K562 (cell line): Measurements from ENCODE around the gene GTF2I. TPM values are rescaled to one million over a fixed set of nuclear protein-coding genes. Genes with fewer than 3 reads are reported as not detected.
A peak's percentile ranks its signal among the peaks of the same experiment; 100 is the strongest.

ENCODE experiments used
- ATAC-seq: fragments of 200-7000 bp; cut with Tn5 transposase; 3 replicates; pipeline ENCODE4 v1.9.1; 2020; ENCODE audit warnings: moderate library complexity
- BruUV-seq: library from RNA; stranded (reverse); fragments of 400-500 nt; replicated peaks from 2 replicates; lab custom pipeline; 2021; lab: Mats Ljungman, UMichigan
- CTCF ChIA-PET: fragments of 300-600 bp; formaldehyde crosslinking; extraction: SDS; loops from one replicate; lab custom pipeline; 2021; ENCODE audit warnings: low intra/inter-chr PET ratio; lab: Yijun Ruan, JAX
- POLR2A ChIA-PET: fragments of 300-600, 350-650 bp; sonication (Branson Sonifier 250); formaldehyde crosslinking; extraction: SDS; loops from one replicate; lab custom pipeline; 2021; ENCODE audit warnings: antibody characterized with exemption, inconsistent platforms; lab: Yijun Ruan, JAX
- DNase-seq, 4 experiments: peaks; one replicate each; pipeline versions ENCODE4 v3.0.0 to v3.0.0-alpha.2; 2011 to 2018; ENCODE audit warnings: low spot score in 3 of 4, mixed read lengths in 3 of 4; ENCODE audit errors: extremely low read depth in 1 of 4
- FAIRE-seq: peaks from 2 replicates; lab custom pipeline; 2011; peaks lifted over from hg19 to GRCh38; lab: Jason Lieb, UNC
- H2AFZ ChIP-seq: 2 replicates; pipeline ENCODE4 v1.6.0; 2011; ENCODE audit warnings: low read depth, low read length, control low read depth, inconsistent platforms
- H3K27ac ChIP-seq: fragments of 200-600 bp; 3 replicates; pipeline ENCODE4 v1.8.0; 2011; ENCODE audit warnings: low read depth, mild to moderate bottlenecking, control low read depth, inconsistent platforms, low read length, moderate library complexity, mixed read lengths; ENCODE audit errors: extremely low read depth
- H3K27me3 ChIP-seq, 2 experiments: fragments of 300-600 bp in 1 of 2; 2 replicates in 1 of 2; 3 replicates in 1 of 2; pipeline versions ENCODE4 v1.6.0 to v1.8.0; 2011; ENCODE audit warnings: inconsistent platforms in 2 of 2, low read length in 2 of 2, mild to moderate bottlenecking in 1 of 2, mixed read lengths in 1 of 2, moderate library complexity in 1 of 2; ENCODE audit not compliant: control insufficient read depth in 2 of 2, insufficient read depth in 2 of 2
- H3K36me3 ChIP-seq: fragments of 300-600 bp; 3 replicates; pipeline ENCODE4 v1.8.0; 2011; ENCODE audit warnings: mild to moderate bottlenecking, low read length, inconsistent platforms; ENCODE audit not compliant: control insufficient read depth, insufficient read depth
- H3K4me1 ChIP-seq, 2 experiments: fragments of 200-600 bp in 1 of 2; replicated peaks in 1 of 2; 2 replicates in 1 of 2; 3 replicates in 1 of 2; pipeline versions ENCODE4 v1.5.1 to v1.8.0; 2011; ENCODE audit warnings: inconsistent platforms in 2 of 2, low read length in 2 of 2, mild to moderate bottlenecking in 1 of 2, mixed read lengths in 1 of 2, moderate library complexity in 1 of 2; ENCODE audit not compliant: control insufficient read depth in 2 of 2, insufficient read depth in 2 of 2
- H3K4me2 ChIP-seq: 2 replicates; pipeline ENCODE4 v1.6.1; 2011; ENCODE audit warnings: low read length, control low read depth, inconsistent platforms, mixed read lengths; ENCODE audit not compliant: insufficient read depth
- H3K4me3 ChIP-seq: fragments of 200-600 bp; sonication (generic), shearing (Covaris generic); 2 replicates; pipeline ENCODE4 v1.5.1; 2016; ENCODE audit warnings: control low read depth, inconsistent platforms
- H3K79me2 ChIP-seq: fragments of 200-600 bp; 3 replicates; pipeline ENCODE4 v1.8.0; 2011; ENCODE audit warnings: low read length, inconsistent platforms; ENCODE audit not compliant: control insufficient read depth, insufficient read depth
- H3K9ac ChIP-seq, 2 experiments: 2 replicates each; pipeline versions ENCODE4 v1.6.0 to v1.6.1; 2011; ENCODE audit warnings: low read depth in 2 of 2, low read length in 2 of 2, control low read depth in 1 of 2, inconsistent platforms in 1 of 2, mild to moderate bottlenecking in 1 of 2, mixed read lengths in 1 of 2; ENCODE audit not compliant: insufficient read depth in 1 of 2
- H3K9me1 ChIP-seq: one replicate; pipeline ENCODE4 v1.6.0; 2011; ENCODE audit warnings: inconsistent platforms, mild to moderate bottlenecking, low read length, moderate library complexity; ENCODE audit not compliant: control insufficient read depth, insufficient read depth
- H3K9me3 ChIP-seq: replicated peaks from 2 replicates; pipeline ENCODE4 v1.5.1; 2011; ENCODE audit warnings: low read depth, low read length, inconsistent platforms; ENCODE audit not compliant: control insufficient read depth, insufficient read depth
- H4K20me1 ChIP-seq: replicated peaks from 2 replicates; pipeline ENCODE4 v1.6.1; 2011; ENCODE audit warnings: low read length, inconsistent platforms, mixed read lengths; ENCODE audit not compliant: control insufficient read depth, insufficient read depth
- ATF7 ChIP-seq: fragments of 450-650 bp; IDR thresholded peaks from 2 replicates; pipeline ENCODE4 v1.7.1; 2014; ENCODE audit warnings: mild to moderate bottlenecking, moderate library complexity
- ELF4 ChIP-seq: fragments of 450-650 bp; formaldehyde crosslinking; IDR thresholded peaks from 2 replicates; pipeline ENCODE4 v1.4.0; 2022; ENCODE audit warnings: missing genetic modification characterization
- FOXK2 ChIP-seq, 2 experiments: fragments of 450-650 bp; IDR thresholded peaks in 1 of 2; conservative IDR thresholded peaks in 1 of 2; 2 replicates each; pipeline ENCODE4 v1.6.1; 2016; ENCODE audit warnings: low read depth in 2 of 2, mild to moderate bottlenecking in 1 of 2
- IRF1 ChIP-seq: sonication (generic); formaldehyde crosslinking; IDR thresholded peaks from 2 replicates; pipeline ENCODE4 v1.8.0; 2022; ENCODE audit warnings: missing genetic modification reagents, mild to moderate bottlenecking, borderline replicate concordance
- MECOM ChIP-seq: fragments of 250-450 bp; sonication (Bioruptor Pico); IDR thresholded peaks from 2 replicates; pipeline ENCODE4 v1.8.0; 2022; ENCODE audit warnings: inconsistent platforms
- OTX1 ChIP-seq: fragments of 450-650 bp; formaldehyde crosslinking; IDR thresholded peaks from 2 replicates; pipeline ENCODE4 v1.4.0; 2022; ENCODE audit warnings: mild to moderate bottlenecking
- SMAD4 ChIP-seq: fragments of 250-450 bp; sonication (Bioruptor Pico); conservative IDR thresholded peaks from 2 replicates; pipeline ENCODE4 v1.8.0; 2021; ENCODE audit warnings: inconsistent platforms, mild to moderate bottlenecking, moderate library complexity
- ZC3H4 ChIP-seq: sonication (generic); formaldehyde crosslinking; IDR thresholded peaks from 2 replicates; pipeline ENCODE4 v1.9.0; 2021; ENCODE audit warnings: missing genetic modification reagents, borderline replicate concordance
- ZFP36 ChIP-seq: fragments of 150-350 bp; IDR thresholded peaks from 2 replicates; pipeline ENCODE4 v1.6.1; 2018; ENCODE audit warnings: low read length, low read depth; ENCODE audit not compliant: partially characterized antibody
- ZNF140 ChIP-seq: fragments of 250-450 bp; sonication (Bioruptor Pico); IDR thresholded peaks from 2 replicates; pipeline ENCODE4 v1.8.0; 2021; ENCODE audit warnings: moderate library complexity, mild to moderate bottlenecking, inconsistent platforms
- ZNF316 ChIP-seq: fragments of 450-650 bp; IDR thresholded peaks from 2 replicates; pipeline ENCODE4 v1.6.1; 2016
- ZNF324 ChIP-seq: fragments of 250-450 bp; sonication (Bioruptor Pico); IDR thresholded peaks from 2 replicates; pipeline ENCODE4 v1.4.0; 2020; ENCODE audit warnings: mild to moderate bottlenecking
- ZNF444 ChIP-seq: fragments of 250-450 bp; sonication (Bioruptor Pico); IDR thresholded peaks from 2 replicates; pipeline ENCODE4 v1.4.0; 2020; ENCODE audit warnings: mild to moderate bottlenecking, moderate library complexity
- ZNF583 ChIP-seq: fragments of 250-450 bp; sonication (Bioruptor Pico); IDR thresholded peaks from 2 replicates; pipeline ENCODE4 v1.4.0; 2020
- WGBS: fragments of 100-300 bp; shearing (Covaris generic); methylation state at CpG from one replicate; pipeline ENCODE4 v1.1.6; 2016; ENCODE audit warnings: low coverage, mixed read lengths; ENCODE audit not compliant: insufficient coverage; ENCODE audit errors: missing lambda C conversion rate; 5-methylcytosine and 5-hydroxymethylcytosine counted together
- in situ Hi-C: fragments of 300-500 bp; cut with MboI; formaldehyde crosslinking; loops from 4 replicates; pipeline ENCODE4 v1.15.0; 2018; ENCODE audit warnings: inconsistent platforms, mixed read lengths
- intact Hi-C: fragments of 100-400 bp; cut with micrococcal nuclease; formaldehyde crosslinking; loops from 2 replicates; pipeline ENCODE4 v1.14.2; 2022
- polyA plus RNA-seq, 8 experiments: library from polyadenylated mRNA; depleted of rRNA in 4 of 8; stranded (reverse) in 5 of 8; unstranded in 3 of 8; fragments of >200 nt; fragmentation: Nextera tagmentation in 2 of 8; fragmentation: Illumina TruSeq in 1 of 8; extraction: Ambion mirVana in 2 of 8; extraction: Trizol in 1 of 8; gene quantifications; 2 replicates each; pipeline versions ENCODE4 v1.2.1 to v1.2.3, GENCODE V29; 2011 to 2014; ENCODE audit warnings: inconsistent platforms in 1 of 8, missing spikeins in 1 of 8
- total RNA-seq, 7 experiments: library from RNA; depleted of rRNA in 6 of 7; stranded (reverse); fragments of >200 nt in 6 of 7; fragmentation: Illumina TruSeq in 2 of 7; extraction: Trizol in 2 of 7; gene quantifications; 2 replicates each; pipeline versions ENCODE4 v1.2.1 to v1.2.3, GENCODE V29; 2011 to 2021; ENCODE audit warnings: low replicate concordance in 1 of 7

Gene GTF2I
- total and polyA plus RNA-seq, 9 of the 15 experiments (the other 6 are each of a cell fraction or from before 2014, with no cell fraction given): 8.4 to 161 (median 90.0) TPM

GRCh38 chr7:74674166-74674565, 16.6 kb downstream of the GTF2I start:
- no peak overlapping the region for H3K9ac ChIP-seq
- peaks cover 3 to 4% of the 10 kb centered on the region in 2 experiments; a peak in 1 of 5 replicates for H3K4me1 ChIP-seq
- no peaks in the 10 kb centered on the region for H3K9me1 ChIP-seq
- H3K36me3 ChIP-seq: peaks cover 33% of the 10 kb centered on the region; the same call in 2 of the 3 replicates
- no peaks in the 10 kb centered on the region for H4K20me1 ChIP-seq
- DNase-seq (no peak), FAIRE-seq (no peak), ATAC-seq (no peak)
- intact Hi-C loops (no loop called here), in situ Hi-C loops (no loop called here)
- no peak overlapping the region for H3K27ac ChIP-seq
- H3K4me2 ChIP-seq: no peak overlapping the region
- no peak overlapping the region for H2AFZ ChIP-seq
- ChIA-PET POLR2A (no interaction called here), CTCF (no interaction called here)
- WGBS: 97% methylated on average over 7 of the region's 7 CpGs
- H3K79me2 ChIP-seq: peaks cover 87% of the 10 kb centered on the region
- no peaks in the 10 kb centered on the region for H3K27me3 ChIP-seq
- BruUV-seq: no TSS peak
- H3K4me3 ChIP-seq: no peak overlapping the region
- H3K9me3 ChIP-seq: no peaks in the 10 kb centered on the region
- no peak for TF ChIP-seq FOXK2 (conservative IDR thresholded peaks at IDR 0.05 in 1 of 2, IDR thresholded peaks at IDR 0.05 in 1 of 2; ENCODE audit: low read depth in 2 of 2)
- TF ChIP-seq ZNF316: peak; percentile 30; the same call in 1 of the 2 replicates

GRCh38 chr7:74682829-74683228, 25.3 kb downstream of the GTF2I start:
- no peaks in the 10 kb centered on the region for H3K27me3 ChIP-seq
- H3K79me2 ChIP-seq: peaks cover 84% of the 10 kb centered on the region
- no peak for TF ChIP-seq ZNF324 (CRISPR knock-in tag)
- no peak for TF ChIP-seq ELF4 (CRISPR knock-in tag)
- TF ChIP-seq ATF7: no peak
- TF ChIP-seq ZNF583: no peak
- no peak for TF ChIP-seq ZFP36
- TF ChIP-seq ZNF444 (CRISPR knock-in tag): no peak
- TF ChIP-seq SMAD4 (CRISPR knock-in tag): no peak
- TF ChIP-seq MECOM: no peak
- TF ChIP-seq OTX1: no peak
- TF ChIP-seq ZC3H4: no peak
- no peak for TF ChIP-seq ZNF140 (CRISPR knock-in tag)
- TF ChIP-seq IRF1: no peak
- no TSS peak for BruUV-seq
- no peak overlapping the region; the same call in 2 of the 3 replicates for H3K27ac ChIP-seq
- H2AFZ ChIP-seq: no peak overlapping the region
- H3K4me1 ChIP-seq: peaks cover 4 to 9% of the 10 kb centered on the region in 2 experiments; a peak in 4 of 5 replicates
- no peak for ATAC-seq
- no peaks in the 10 kb centered on the region for H3K9me3 ChIP-seq
- no peak for FAIRE-seq
- peaks cover 23% of the 10 kb centered on the region; the same call in 2 of the 3 replicates for H3K36me3 ChIP-seq
- intact Hi-C loops (no loop called here), in situ Hi-C loops (loop anchor here (25.0 kb wide), 1 partner anchor 404 kb away; the partner anchor contains the start of gene GTF2IRD2B)
- H3K9me1 ChIP-seq: no peaks in the 10 kb centered on the region
- CTCF ChIA-PET: no interaction called here
- 88% methylated on average over 3 of the region's 3 CpGs for WGBS
- POLR2A ChIA-PET: interaction anchor here (0.9 to 1.6 kb wide), 3 partner anchors 12 to 13 kb away, joined by 3 to 5 read pairs (median 3); no protein-coding TSS in a partner anchor
- H3K4me2 ChIP-seq: no peak overlapping the region
- H4K20me1 ChIP-seq: no peaks in the 10 kb centered on the region
- H3K9ac ChIP-seq: no peak overlapping the region
- H3K4me3 ChIP-seq: no peak overlapping the region
- DNase-seq: no peak
